Smooth muscle cell (in vitro differentiated cells): ENCODE measurements around the gene ZMAT5. TPM values are rescaled to one million over a fixed set of nuclear protein-coding genes. Genes with fewer than 3 reads are reported as not detected.

Source experiments
- DNase-seq: peaks from one replicate; lab custom pipeline; 2025; ENCODE audit not compliant: unreplicated experiment; lab: John Stamatoyannopoulos, UW
- H2AFZ ChIP-seq: fragments of 200-600 bp; sonication (generic); 2 replicates; pipeline ENCODE4 v1.6.0; 2016; ENCODE audit warnings: antibody characterized with exemption, low read depth, mild to moderate bottlenecking
- H3F3A ChIP-seq: fragments of 200-600 bp; sonication (generic); 2 replicates; pipeline ENCODE4 v1.6.0; 2017; ENCODE audit warnings: antibody characterized with exemption, low read depth
- H3K27ac ChIP-seq: fragments of 200-600 bp; sonication (generic); 2 replicates; pipeline ENCODE4 v1.5.1; 2016; ENCODE audit warnings: low read depth, mild to moderate bottlenecking
- H3K27me3 ChIP-seq: fragments of 200-600 bp; sonication (generic); 2 replicates; pipeline ENCODE4 v1.6.1; 2016; ENCODE audit warnings: low read depth, mild to moderate bottlenecking
- H3K36me3 ChIP-seq: fragments of 200-600 bp; sonication (generic); 2 replicates; pipeline ENCODE4 v1.5.1; 2016; ENCODE audit warnings: low read depth
- H3K4me1 ChIP-seq: fragments of 200-600 bp; sonication (generic); 2 replicates; pipeline ENCODE4 v1.5.1; 2016; ENCODE audit warnings: low read depth
- H3K4me2 ChIP-seq: fragments of 200-600 bp; sonication (generic); 2 replicates; pipeline ENCODE4 v1.6.0; 2016; ENCODE audit warnings: mild to moderate bottlenecking
- H3K4me3 ChIP-seq: fragments of 200-600 bp; sonication (generic); 2 replicates; pipeline ENCODE4 v1.5.1; 2016; ENCODE audit warnings: mild to moderate bottlenecking
- H3K79me2 ChIP-seq: fragments of 200-600 bp; sonication (generic); 2 replicates; pipeline ENCODE4 v1.6.0; 2016; ENCODE audit warnings: low read depth, mild to moderate bottlenecking
- H3K9ac ChIP-seq: fragments of 200-600 bp; sonication (generic); 2 replicates; pipeline ENCODE4 v1.6.0; 2016; ENCODE audit warnings: low read depth
- H3K9me3 ChIP-seq: fragments of 200-600 bp; sonication (generic); replicated peaks from 2 replicates; pipeline ENCODE4 v1.5.1; 2016; ENCODE audit warnings: low read depth
- H4K20me1 ChIP-seq: fragments of 200-600 bp; sonication (generic); 2 replicates; pipeline ENCODE4 v1.6.0; 2016; ENCODE audit warnings: low read depth
- WGBS: methylation state at CpG from one replicate; pipeline ENCODE4 v1.1.7; 2016; ENCODE audit warnings: low lambda C conversion rate; 5-methylcytosine and 5-hydroxymethylcytosine counted together
- polyA plus RNA-seq: library from polyadenylated mRNA; unstranded; fragments of >200 nt; fragmentation: Nextera tagmentation; extraction: Ambion mirVana; gene quantifications from 2 replicates; pipeline ENCODE4 v1.2.1, GENCODE V29; 2016
- total RNA-seq: library from RNA; depleted of rRNA; stranded (reverse); fragments of >200 nt; gene quantifications from 2 replicates; pipeline ENCODE4 v1.2.3, GENCODE V29; 2014
- TF ChIP-seq, protein P1 (sequence below): fragments of 200-600 bp; sonication (generic); IDR thresholded peaks from 2 replicates; pipeline ENCODE4 v1.5.1; 2017; ENCODE audit warnings: borderline replicate concordance, mild to moderate bottlenecking, antibody characterized with exemption; ENCODE audit not compliant: insufficient read depth, poor library complexity, severe bottlenecking

ZMAT5 gene
- total and polyA plus RNA-seq, 2 experiments from 2014 or later: 26.0 to 57.8 TPM

DNA sequence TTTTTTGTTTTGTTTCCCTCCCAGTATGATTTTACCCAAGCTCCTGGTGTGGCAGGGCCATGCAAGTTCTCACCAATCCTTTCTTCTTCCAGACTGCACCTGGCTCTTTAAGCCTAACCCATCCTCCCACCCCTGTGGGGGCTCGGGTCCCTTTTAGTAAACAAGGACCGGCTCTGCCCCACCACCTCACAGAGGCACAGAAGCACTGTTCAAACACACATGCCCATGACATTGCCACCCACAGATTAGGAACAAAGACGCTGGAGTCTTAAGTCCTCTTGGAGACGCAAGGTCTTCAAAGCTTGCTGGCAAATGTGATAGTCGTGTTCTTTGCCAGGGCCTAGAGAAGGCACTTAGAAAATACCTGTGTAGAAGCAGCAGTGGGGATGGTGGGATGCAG is 19.2 kb upstream of the ZMAT5 start:
- WGBS: 65% methylated on average over 5 of the region's 5 CpGs
- H2AFZ ChIP-seq: no peak overlapping the region
- H3F3A ChIP-seq: no peaks in the 10 kb centered on the region
- no peak overlapping the region for H3K4me3 ChIP-seq
- H3K79me2 ChIP-seq: no peaks in the 10 kb centered on the region
- no peaks in the 10 kb centered on the region for H3K9me3 ChIP-seq
- no peak overlapping the region for H3K9ac ChIP-seq
- H3K27me3 ChIP-seq: no peaks in the 10 kb centered on the region
- peaks cover 4% of the 10 kb centered on the region for H3K36me3 ChIP-seq
- DNase-seq: no peak
- no peak overlapping the region for H3K27ac ChIP-seq
- no peaks in the 10 kb centered on the region for H4K20me1 ChIP-seq
- peaks cover 6% of the 10 kb centered on the region for H3K4me1 ChIP-seq
- TF ChIP-seq, protein P1, sequence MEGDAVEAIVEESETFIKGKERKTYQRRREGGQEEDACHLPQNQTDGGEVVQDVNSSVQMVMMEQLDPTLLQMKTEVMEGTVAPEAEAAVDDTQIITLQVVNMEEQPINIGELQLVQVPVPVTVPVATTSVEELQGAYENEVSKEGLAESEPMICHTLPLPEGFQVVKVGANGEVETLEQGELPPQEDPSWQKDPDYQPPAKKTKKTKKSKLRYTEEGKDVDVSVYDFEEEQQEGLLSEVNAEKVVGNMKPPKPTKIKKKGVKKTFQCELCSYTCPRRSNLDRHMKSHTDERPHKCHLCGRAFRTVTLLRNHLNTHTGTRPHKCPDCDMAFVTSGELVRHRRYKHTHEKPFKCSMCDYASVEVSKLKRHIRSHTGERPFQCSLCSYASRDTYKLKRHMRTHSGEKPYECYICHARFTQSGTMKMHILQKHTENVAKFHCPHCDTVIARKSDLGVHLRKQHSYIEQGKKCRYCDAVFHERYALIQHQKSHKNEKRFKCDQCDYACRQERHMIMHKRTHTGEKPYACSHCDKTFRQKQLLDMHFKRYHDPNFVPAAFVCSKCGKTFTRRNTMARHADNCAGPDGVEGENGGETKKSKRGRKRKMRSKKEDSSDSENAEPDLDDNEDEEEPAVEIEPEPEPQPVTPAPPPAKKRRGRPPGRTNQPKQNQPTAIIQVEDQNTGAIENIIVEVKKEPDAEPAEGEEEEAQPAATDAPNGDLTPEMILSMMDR: no peak
- no peak overlapping the region for H3K4me2 ChIP-seq

DNA sequence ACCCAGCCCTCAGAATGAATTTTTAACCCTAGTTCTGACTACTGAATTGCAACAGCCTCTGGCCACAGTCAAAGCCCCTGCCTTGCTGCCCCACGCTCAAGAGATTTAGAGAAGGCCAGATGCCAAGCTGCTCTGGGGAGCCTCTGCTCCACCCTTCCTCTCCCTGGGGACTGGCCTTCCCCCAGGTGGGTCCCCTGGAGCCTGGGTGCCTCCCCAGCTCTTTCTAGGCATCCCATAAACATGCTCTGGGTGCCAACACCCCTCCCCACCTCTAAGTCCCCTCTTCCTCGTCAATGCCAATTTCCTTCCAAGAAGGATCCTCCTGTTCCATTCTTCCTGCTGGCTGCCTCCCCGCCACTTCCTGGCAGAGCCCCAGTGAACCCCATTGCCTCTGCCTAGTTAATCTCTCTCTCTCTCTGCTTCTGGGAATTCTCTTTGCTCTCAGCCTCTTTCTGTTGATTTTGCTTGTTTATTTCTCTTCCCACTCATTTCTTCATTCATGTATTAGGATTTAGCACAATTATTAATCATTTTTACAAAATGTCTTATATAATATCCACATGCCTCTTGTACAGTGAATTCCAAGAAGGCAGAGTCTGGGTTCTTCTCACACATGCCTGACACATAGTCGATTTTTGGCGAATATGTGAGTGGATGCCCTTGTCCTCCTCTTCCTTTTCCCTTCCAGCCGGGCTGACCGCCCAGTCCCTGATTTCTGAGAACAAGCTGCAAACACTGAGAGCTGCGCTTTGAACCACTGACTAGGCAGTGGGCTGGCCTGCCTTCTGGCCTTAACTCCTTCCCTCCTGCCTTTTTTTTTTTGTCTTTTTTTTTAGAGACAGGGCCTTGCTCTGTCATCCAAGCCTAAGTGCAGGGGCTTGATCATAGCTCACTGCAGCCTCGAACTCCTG is 17.9 kb upstream of the ZMAT5 start:
- Histone ChIP-seq H3K4me1 (peaks cover 9% of the 10 kb centered on the region), H3K4me2 (no peak overlapping the region), H3K27ac (peak overlapping the region; percentile 49), H3K79me2 (no peaks in the 10 kb centered on the region), H3K9me3 (no peaks in the 10 kb centered on the region), H3F3A (no peaks in the 10 kb centered on the region), H3K36me3 (no peaks in the 10 kb centered on the region), H3K4me3 (no peak overlapping the region), H3K9ac (no peak overlapping the region), H2AFZ (no peak overlapping the region), H3K27me3 (no peaks in the 10 kb centered on the region), H4K20me1 (no peaks in the 10 kb centered on the region)
- TF ChIP-seq, protein P1: no peak
- WGBS: 55% methylated on average over 9 of the region's 9 CpGs
- no peak for DNase-seq

DNA sequence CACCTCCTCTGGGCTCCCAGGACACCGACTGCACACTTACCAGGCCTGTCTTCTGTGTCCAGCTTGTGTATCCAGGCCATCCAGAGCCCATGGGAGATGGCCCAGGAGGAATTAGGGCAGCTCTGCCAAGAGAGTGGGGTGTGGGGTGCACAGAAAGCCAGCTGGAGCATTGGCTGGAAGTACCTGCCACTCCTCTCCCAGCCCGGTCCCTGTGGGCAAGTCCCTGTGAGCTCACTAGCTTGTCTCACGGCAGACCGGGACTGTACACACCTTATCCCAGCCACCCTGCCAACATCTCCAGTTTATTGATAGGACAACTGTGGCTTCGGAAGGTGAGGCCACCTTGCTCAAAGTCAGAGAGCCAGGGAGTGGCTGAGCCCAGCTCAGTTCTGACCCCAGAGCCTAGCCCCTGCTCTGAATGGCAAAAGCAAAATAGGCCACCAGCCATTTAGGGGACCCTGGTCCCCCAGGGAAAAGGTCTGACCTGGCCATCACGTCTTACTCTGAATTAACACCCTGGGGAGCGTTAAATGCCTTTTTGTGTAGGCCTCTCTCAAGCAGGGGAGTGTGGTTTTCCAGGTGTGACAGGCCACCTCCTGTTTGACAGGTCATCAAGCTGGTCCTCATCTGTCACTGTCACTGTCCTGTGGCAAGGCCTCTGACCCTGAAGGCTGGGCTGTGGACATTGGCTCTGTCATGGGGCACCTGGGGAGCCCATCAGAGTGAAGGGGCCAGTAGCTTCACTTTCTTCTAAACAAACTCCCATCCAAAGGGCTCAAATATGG is 15.4 kb upstream of the ZMAT5 start:
- Histone ChIP-seq H3K36me3 (no peaks in the 10 kb centered on the region), H3K79me2 (no peaks in the 10 kb centered on the region), H2AFZ (no peak overlapping the region), H3K4me1 (peaks cover 14% of the 10 kb centered on the region), H3K4me2 (peak overlapping the region; percentile 50), H4K20me1 (no peaks in the 10 kb centered on the region), H3K9me3 (no peaks in the 10 kb centered on the region), H3F3A (no peaks in the 10 kb centered on the region), H3K9ac (no peak overlapping the region), H3K27me3 (no peaks in the 10 kb centered on the region), H3K4me3 (no peak overlapping the region), H3K27ac (peak overlapping the region; percentile 91)
- TF ChIP-seq, protein P1: no peak
- no peak for DNase-seq
- WGBS: 79% methylated on average over 7 of the region's 7 CpGs
